NCI-H2081 treated with DMSO at 0.1 percent for 48 hours (cell line): ENCODE results near the gene DHX34.
"Not testable (repeated sequence)": the region's sequence is repeated elsewhere in the genome, so short reads cannot be mapped to it uniquely, and the experiment has no call there.

Experiments
- DNase-seq: peaks from one replicate; lab custom pipeline; 2025; lab: John Stamatoyannopoulos, UW

The DHX34 gene, protein sequence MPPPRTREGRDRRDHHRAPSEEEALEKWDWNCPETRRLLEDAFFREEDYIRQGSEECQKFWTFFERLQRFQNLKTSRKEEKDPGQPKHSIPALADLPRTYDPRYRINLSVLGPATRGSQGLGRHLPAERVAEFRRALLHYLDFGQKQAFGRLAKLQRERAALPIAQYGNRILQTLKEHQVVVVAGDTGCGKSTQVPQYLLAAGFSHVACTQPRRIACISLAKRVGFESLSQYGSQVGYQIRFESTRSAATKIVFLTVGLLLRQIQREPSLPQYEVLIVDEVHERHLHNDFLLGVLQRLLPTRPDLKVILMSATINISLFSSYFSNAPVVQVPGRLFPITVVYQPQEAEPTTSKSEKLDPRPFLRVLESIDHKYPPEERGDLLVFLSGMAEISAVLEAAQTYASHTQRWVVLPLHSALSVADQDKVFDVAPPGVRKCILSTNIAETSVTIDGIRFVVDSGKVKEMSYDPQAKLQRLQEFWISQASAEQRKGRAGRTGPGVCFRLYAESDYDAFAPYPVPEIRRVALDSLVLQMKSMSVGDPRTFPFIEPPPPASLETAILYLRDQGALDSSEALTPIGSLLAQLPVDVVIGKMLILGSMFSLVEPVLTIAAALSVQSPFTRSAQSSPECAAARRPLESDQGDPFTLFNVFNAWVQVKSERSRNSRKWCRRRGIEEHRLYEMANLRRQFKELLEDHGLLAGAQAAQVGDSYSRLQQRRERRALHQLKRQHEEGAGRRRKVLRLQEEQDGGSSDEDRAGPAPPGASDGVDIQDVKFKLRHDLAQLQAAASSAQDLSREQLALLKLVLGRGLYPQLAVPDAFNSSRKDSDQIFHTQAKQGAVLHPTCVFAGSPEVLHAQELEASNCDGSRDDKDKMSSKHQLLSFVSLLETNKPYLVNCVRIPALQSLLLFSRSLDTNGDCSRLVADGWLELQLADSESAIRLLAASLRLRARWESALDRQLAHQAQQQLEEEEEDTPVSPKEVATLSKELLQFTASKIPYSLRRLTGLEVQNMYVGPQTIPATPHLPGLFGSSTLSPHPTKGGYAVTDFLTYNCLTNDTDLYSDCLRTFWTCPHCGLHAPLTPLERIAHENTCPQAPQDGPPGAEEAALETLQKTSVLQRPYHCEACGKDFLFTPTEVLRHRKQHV

DNA sequence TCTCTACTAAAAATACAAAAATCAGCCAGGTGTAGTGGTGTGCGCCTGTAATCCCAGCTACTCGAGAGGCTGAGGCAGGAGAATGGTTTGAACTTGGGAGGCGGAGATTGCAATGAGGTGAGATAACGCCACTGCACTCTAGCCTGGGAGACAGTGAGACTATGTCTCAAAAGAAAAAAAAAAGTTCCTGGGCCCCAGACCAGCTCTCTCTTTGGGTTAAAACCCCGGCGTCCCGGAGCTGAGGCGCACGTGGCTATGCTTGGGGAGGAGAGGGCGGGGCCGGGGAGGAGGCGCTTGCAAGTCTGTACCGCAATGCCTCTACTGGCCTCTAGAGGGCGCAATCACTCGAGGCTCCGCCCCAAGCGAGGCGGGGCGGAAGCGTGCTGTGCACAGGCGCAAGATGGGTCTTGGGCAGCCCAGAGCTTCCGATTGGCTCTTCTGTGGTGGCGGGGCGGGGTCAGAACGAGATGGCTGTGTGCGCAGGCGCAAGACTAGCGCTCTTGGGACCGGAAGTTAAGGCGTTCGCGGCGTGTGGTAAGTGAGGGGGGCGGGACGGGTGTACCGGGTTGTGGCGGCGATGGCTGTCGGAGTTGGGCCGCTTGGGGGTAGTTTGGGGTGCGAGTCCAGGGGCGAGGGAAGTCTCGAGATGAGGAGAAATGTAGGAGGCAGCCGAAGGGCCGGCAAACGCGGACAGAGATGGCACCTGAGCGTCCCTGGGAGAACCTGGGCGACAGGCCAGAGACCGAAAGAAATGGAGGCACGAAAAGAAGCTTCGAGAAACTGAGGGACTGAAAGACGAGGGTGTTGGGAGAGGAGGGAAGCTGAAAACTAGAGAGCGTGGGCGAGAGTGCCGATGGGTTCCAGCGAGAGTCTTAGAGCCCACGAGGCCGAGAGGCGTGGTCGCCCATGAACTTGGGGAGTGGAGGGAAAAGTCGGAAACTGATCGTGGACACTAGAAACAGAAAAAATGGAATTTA, at the start of gene DHX34:
Gene DHX34 (plus strand): TSS at position 497 of the 977 bp plus-strand sequence. CDS start 3,716 bp downstream, outside the sequence.
- peak; percentile 91 for DNase-seq

DNA sequence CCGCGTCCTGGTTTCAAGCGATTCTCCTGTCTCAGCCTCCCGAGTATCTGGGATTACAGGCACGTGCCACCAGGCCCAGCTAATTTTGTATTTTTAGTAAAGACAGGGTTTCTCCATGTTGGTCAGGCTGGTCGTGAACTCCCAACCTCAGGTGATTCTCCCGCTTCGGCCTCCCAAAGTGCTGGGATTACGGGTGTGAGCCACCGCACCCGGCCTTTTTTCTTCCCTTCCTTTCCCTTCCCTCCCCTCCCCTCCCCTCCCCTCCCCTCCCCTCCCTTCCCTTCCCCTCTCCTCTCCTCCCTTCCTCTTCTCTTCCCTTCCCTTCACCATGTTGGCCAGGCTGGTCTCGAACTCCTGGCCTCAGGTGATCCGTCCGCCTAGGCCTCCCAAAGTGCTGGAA, 48.2 kb upstream of the DHX34 start:
- not testable (repeated sequence) for DNase-seq

DNA sequence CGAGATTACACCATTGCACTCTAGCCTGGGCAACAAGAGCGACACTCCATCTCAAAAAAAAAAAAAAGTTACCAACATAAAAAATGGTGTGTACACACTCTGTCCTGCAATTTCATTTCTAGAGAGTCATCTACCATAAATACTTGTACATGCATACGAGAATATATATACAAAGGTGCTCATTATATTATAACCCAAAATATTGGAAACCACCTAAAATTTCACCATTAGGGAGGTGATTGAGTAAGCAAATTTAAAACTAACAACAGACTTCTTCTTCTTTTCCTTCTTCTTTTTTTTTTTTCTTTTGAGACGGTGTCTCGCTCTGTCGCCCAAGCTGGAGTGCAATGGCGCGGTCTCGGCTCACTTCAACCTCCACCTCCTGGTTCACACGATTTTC, 46.9 kb upstream of the DHX34 start:
- DNase-seq: no peak

DNA sequence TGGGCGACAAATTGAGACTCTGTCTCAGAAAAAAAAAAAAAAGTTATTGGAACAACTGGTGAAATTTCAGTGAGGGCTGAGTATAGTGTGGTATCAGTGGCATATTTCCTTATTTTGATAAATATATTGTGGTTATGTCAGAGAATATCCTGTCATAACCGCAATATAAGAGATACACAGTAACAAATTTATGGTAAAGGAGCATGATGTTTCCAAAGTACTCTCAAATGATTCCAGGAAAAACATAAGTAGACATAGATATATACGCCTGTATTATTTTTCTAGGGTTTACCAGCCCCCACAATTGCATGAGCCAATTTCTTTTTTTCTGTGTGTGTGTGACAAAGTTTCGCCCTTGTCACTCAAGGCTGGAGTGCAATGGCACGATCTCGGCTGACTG, 45.1 kb upstream of the DHX34 start:
- no peak for DNase-seq

DNA sequence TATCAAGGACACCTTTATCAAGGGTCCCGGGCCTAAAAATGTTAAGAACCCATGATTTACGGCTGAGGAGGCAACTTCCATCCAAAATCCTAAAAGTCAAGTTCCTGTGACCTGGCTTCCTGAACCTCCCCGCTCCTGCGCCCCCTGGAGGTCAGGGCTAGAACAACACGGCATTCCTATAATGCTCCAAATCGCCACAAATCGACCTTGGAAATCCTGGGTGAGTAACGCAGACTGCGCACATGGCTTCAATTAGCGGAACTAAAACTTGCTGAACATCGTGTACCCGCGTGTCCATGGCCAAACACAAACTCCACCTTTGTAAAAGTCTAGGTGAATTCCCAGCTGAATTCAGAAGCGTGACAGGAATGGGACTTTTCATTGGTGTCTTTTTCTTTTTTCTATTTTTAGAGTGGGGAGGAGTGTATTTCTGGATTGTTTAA, 43.8 kb upstream of the DHX34 start:
- no peak for DNase-seq

DNA sequence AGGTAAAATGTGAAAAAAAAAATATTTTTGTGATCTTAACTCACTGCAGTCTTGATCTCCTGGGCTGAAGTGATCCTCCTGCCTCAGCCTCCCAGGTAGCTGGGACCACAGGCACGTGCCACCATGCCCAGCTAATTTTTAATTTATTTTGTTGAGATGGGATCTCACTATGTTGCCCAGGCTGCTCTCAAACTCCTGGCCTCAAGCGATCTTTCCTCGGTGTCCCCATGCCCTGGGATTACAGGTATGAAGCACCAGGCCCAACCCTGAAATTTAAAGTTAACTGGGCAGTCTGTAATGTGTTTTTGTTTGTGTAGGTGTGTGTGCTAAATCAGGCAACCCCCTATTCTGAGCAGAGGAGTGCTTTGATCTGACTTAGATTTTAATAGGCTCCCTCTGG, 42.8 kb upstream of the DHX34 start:
- no peak for DNase-seq

DNA sequence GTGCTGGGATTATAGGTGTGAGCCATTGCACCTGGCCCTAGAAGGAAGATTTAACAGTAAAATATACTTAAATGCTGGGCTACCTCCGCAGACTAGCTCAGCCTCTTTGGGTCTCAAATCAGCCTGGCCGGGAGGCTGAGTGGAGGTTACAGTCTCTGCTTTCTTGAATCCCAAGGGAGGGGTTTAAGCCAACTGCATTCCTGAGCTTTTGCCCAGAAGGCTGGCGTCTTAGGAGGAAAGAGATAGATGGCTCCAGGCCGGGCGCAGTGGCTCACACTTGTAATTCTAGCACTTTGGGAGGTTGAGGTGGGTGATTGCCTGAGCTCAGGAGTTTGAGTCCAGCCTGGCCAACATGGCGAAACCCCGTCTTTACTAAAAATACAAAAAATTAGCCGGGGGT, 40.1 kb upstream of the DHX34 start:
- no peak for DNase-seq

DNA sequence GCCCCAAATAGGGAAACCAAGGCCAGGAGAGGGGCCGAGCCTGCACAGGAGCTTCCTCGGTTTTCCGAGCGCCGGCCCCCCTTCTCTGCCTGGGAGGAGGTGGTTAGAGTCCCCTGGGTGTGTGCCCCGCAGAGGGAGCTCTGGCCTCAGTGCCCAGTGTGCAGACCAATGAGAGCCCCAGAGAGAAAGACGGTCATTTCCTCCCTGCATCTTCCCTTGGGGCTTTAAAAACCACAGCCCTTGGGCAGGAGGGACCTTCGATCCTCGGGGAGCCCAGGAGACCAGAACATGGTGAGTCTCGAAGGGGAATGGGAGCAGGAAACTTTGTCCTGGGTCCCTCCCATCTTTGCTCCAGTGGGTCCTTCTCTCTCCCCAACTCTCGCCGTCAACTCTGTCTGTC, 39.5 kb upstream of the DHX34 start, which contains the start of gene C5AR1:
Gene C5AR1 (plus strand): TSS at position 254 of the 400 bp plus-strand sequence. CDS start 35 bp downstream, at position 289.
- no peak for DNase-seq

DNA sequence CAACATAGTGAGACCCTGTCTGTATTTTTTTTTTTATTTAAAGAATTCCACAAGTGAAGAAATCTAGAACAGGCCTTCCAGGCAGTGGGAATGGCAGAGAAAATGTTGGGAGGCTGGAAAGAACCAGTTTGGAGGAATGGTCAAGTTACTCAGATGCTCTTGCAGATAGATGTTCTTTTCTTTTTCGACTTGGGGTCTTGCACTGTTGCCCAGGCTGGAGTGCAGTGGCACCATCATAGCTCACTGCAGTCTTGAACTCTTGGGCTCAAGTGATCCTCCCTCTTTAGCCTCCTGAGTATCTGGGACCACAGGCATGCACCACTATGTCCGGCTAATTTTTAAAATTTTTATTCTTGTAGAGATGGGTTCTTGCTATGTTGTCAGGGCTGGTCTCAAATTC, 38.8 kb upstream of the DHX34 start:
- DNase-seq: no peak

DNA sequence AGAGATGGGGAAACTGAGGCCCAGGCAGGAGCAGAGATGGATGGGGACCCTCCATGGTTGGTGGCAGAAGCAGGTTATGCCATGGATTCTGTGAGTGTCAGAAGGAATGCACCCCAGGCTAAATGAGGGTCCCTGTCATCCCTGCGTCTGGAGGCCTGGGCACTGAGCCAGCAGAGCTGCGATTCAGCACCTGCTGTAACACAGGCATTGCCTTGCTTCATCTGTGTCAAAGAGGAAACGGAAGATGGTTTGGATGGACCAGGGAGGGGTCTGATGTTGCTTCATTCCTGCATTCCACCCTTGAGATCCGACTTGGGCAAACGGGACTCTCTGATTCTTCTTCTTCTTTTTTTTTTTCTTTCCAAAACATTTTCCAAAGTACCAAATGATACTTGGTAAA, 38.3 kb upstream of the DHX34 start:
- no peak for DNase-seq

DNA sequence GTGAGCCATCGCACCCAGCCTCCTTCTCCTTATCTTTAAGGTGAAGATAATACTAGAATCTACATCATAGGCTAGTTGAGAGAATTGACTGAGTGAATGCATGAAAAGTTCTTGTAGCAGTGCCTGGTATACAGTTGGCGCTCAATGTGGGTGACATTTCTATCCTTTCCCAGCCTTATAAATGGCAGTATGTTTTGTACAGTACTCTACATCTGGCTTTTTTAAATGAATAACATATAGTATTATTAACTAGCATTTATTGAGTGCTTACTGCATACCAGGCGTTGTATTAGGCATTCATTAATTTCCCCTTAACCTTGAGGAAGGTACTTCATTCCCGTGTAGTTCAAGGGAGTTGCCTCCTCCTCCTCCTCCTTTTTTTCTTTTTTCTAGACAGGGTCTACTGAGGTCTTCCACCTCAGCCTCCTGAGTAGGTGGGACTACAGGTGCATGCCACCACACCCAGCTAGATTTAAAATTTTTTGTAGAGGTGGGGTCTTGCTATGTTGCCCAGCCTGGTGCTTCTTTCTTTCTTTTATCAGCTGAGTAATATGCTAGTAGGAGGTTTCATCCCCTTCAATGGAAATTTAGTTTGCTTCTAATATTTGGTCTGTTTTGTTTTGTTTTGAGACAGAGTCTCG, 36.6 kb upstream of the DHX34 start:
- DNase-seq: no peak

DNA sequence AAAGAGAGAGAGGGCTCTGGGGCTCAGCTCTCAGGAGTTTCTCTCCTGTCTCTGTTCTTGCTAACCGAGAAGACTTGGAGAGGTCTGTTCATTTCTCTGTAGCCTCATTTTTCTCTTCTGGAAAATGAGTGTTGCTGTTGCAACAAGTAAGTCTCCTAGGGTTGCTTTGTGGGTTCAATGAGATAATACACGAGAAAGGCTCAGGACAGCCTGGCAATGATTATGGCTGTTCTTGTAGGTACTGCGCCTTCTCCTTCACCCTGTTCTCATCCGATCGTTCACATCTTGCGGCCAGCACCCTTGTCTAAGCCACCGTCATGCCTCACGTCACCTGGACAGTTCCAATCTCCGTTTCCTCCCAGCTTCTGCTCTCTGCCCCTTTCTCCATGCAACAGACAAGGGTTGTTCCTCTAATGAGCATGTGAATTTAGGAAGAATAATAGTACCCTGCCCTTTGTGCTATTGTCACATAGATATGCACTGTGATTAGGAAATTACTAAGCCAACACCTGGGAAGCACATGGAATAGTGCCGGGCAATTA, 35.3 kb upstream of the DHX34 start:
- no peak for DNase-seq

DNA sequence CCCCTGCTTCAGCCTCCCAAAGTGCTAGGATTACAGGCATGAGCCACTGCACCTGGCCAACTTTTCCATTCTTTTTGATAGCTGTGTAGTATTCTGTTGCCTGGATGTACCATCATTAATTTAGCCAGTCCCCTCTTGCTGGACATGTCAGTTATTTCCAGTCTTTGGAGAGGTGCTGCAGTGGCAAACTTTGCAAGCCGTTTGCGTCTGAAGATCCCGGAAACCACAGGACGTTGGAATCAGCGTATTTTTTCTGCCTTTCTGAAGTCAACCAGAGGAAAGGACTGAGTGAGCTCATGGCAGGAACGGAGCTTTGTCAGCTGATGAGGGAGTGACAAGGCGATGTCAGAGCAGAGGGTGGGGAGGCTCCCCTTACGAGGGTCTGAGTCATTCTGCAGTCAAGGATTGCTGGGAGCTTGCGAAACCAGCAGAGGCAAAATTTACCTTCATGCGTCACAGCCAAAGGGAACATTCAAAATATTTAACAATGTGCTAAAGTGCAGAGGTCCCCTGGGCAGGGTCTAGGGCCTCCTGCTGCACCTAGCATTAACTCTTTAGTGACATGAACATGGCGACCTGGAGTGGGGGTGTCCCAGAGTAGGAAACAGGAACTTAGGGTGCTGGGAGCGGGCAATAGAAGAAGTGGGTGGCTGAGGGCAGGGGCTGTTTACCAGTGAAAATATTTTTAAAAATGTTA, 33.8 kb upstream of the DHX34 start:
- DNase-seq: no peak

DNA sequence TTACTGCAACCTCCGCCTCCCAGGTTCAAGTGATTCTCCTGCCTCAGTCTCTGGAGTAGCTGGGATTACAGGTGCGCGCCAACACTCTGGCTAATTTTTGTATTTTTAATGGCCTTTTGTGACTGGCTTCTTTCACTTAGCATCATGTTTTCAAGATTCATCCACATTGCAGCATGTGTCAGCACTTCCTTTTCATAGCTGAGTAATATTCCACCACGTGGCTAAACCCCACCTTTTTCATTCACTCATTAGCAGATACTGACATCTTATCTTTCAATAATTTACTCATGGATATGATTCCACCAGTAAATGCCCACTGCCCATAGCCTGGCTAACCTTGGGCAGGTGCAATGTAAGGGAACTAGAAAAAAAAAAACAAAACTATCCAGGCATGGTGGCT, 32.6 kb upstream of the DHX34 start:
- no peak for DNase-seq

DNA sequence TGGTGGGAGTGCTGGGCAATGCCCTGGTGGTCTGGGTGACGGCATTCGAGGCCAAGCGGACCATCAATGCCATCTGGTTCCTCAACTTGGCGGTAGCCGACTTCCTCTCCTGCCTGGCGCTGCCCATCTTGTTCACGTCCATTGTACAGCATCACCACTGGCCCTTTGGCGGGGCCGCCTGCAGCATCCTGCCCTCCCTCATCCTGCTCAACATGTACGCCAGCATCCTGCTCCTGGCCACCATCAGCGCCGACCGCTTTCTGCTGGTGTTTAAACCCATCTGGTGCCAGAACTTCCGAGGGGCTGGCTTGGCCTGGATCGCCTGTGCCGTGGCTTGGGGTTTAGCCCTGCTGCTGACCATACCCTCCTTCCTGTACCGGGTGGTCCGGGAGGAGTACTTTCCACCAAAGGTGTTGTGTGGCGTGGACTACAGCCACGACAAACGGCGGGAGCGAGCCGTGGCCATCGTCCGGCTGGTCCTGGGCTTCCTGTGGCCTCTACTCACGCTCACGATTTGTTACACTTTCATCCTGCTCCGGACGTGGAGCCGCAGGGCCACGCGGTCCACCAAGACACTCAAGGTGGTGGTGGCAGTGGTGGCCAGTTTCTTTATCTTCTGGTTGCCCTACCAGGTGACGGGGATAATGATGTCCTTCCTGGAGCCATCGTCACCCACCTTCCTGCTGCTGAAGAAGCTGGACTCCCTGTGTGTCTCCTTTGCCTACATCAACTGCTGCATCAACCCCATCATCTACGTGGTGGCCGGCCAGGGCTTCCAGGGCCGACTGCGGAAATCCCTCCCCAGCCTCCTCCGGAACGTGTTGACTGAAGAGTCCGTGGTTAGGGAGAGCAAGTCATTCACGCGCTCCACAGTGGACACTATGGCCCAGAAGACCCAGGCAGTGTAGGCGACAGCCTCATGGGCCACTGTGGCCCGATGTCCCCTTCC, 28.9 kb upstream of the DHX34 start:
- no peak for DNase-seq

DNA sequence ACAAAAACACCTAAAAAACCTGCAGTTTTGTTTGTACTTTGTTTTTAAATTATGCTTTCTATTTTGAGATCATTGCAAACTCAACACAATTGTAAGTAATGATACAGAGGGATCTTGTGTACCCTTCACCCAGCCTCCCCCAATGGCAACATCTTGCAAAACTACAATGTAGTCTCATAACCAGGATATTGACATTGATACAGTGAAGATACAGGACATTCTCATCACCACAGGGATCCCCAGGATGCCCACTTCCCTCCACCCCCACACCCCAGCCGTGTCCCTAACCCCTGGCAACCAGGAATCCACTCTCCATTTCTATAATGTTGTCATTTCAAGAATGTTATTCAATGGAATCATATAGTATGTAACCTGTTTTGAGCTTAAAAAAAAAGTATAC, 27.5 kb upstream of the DHX34 start:
- no peak for DNase-seq

DNA sequence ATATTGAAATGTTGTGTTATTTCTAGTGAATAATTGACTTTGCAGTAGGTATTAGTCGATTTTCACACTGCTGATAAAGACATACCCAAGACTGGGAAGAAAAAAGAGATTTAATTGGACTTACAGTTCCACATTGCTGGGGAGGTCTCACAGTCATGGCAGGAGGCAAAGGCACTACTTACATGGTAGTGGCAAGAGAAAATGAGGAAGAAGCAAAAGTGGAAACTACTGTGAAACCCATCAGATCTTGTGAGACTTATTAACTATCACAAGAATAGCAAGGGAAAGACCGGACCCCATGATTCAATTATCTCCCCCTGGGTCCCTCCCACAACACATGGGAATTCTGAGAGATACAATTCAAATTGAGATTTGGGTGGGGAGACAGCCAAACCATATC, 27.1 kb upstream of the DHX34 start:
- DNase-seq: no peak

DNA sequence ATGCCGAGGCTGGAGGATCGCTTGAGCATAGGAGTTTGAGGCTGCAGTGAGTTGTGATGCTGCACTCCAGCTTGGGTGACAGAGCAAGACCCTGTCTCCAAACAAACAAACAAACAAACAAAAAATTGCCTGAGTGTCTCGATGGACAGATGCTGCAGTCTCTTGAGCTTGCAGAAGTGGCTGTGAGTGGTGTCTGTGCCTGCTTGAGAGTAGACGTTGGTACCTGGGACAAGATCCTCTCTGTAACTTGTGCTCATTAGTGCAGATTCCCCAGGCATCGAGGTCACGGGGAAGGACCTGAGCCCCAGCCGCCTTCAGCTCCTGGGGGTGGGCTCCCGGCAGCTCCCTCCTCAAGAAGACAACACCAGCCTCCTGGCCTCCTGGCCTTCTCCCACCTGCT, 25.7 kb upstream of the DHX34 start:
- no peak for DNase-seq

DNA sequence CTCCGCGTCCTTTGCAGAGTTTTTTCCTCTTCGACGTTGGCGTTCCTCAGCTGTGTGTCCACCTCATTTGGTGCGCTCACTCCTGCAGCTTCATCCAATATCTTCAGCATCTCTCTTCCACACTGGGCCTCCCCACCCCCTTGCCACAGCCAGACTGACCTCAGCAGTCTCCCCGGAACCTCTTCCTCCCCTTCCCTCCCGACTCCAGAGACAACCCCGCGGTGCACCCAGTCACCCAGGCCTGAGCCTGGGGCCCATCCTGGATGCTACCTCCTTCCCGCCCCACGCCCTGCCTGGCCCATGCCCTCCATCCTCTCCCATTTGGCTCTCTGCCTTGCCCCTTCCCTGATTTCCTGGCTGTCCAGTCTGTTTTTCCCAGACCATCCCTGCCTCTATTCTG, 25.2 kb upstream of the DHX34 start:
- no peak for DNase-seq
